Body of pancreas (tissue), 4 donors: ENCODE data around the gene DNAJB6. TPM values are rescaled to one million over a fixed set of nuclear protein-coding genes. Genes with fewer than 3 reads are reported as not detected.

Source experiments
- ATAC-seq: fragments of 150-250 bp; one replicate; pipeline ENCODE4 v1.9.1; 2016
- DNase-seq, 4 donors: peaks; one replicate each; pipeline ENCODE4 v3.0.0-alpha.2; 2019
- H3K27ac ChIP-seq, 4 donors: fragments of 200-600 bp; sonication (generic); 1 replicate in 3 of 4; 2 replicates in 1 of 4; pipeline versions ENCODE4 v1.5.1 to v1.6.1; 2016 to 2019; ENCODE audit warnings: mild to moderate bottlenecking in 1 of 4, mixed read lengths in 1 of 4, moderate library complexity in 1 of 4
- H3K27me3 ChIP-seq, 2 donors: fragments of 200-600 bp; sonication (generic); one replicate each; pipeline ENCODE4 v1.6.0; 2016; ENCODE audit warnings: mild to moderate bottlenecking in 1 of 2
- H3K36me3 ChIP-seq, 2 donors: fragments of 200-600 bp; sonication (generic); replicated peaks in 1 of 2; 2 replicates each; pipeline ENCODE4 v1.5.1; 2016; ENCODE audit warnings: low read depth in 2 of 2; ENCODE audit not compliant: insufficient read depth in 1 of 2
- H3K4me1 ChIP-seq: fragments of 200-600 bp; sonication (generic); one replicate; pipeline ENCODE4 v1.6.0; 2016
- H3K4me3 ChIP-seq, 2 donors: fragments of 200-600 bp; sonication (generic); 1 replicate in 1 of 2; 2 replicates in 1 of 2; pipeline ENCODE4 v1.5.1; 2016 to 2019
- H3K9me3 ChIP-seq, 3 donors: fragments of 200-600 bp; sonication (generic); 1 replicate in 2 of 3; 2 replicates in 1 of 3; pipeline ENCODE4 v1.5.1; 2016
- CTCF ChIP-seq, 7 experiments: fragments of 450-650 bp in 4 of 7; fragments of 200-600 bp in 3 of 7; sonication (generic) in 3 of 7; IDR thresholded peaks; one replicate each; pipeline ENCODE4 v1.5.1; 2016 to 2019; ENCODE audit warnings: antibody characterized with exemption in 7 of 7
- POLR2A ChIP-seq, 3 donors: fragments of 450-650 bp; IDR thresholded peaks; one replicate each; pipeline ENCODE4 v1.6.1; 2016; ENCODE audit warnings: antibody characterized with exemption in 3 of 3, mild to moderate bottlenecking in 2 of 3
- WGBS, 2 donors: methylation state at CpG; one replicate each; pipeline ENCODE4 v1.1.5; 2017; 5-methylcytosine and 5-hydroxymethylcytosine counted together
- intact Hi-C: fragments of 100-400 bp; cut with DNase I; formaldehyde crosslinking; loops from one replicate; pipeline ENCODE4 v1.15.1; 2023
- total RNA-seq, 2 donors: library from RNA; depleted of rRNA; stranded (reverse); fragments of >200 nt; gene quantifications; one replicate each; pipeline ENCODE4 v1.1.0, GENCODE V29; 2016

Gene DNAJB6
- total RNA-seq, 2 donors from 2014 or later = 26.5 to 32.0 TPM

- H3K9me3 ChIP-seq = no peaks in the 10 kb centered on the region
- TF ChIP-seq CTCF (IDR thresholded peaks at IDR 0.05) = no peak
- intact Hi-C loops = no loop called here
- H3K4me1 ChIP-seq = no peaks in the 10 kb centered on the region
- 79 to 84% methylated on average over 23 to 31 of the region's 31 CpGs for WGBS, 2 donors
- no peaks in the 10 kb centered on the region for H3K27me3 ChIP-seq
- no peak overlapping the region for H3K27ac ChIP-seq
- H3K36me3 ChIP-seq = no peaks in the 10 kb centered on the region
- ATAC-seq = no peak
- no peak for DNase-seq
- H3K4me3 ChIP-seq = no peak overlapping the region
These were observed 87.2 kb downstream of the DNAJB6 start for GRCh38 chr7:157423886-157424565.

GRCh38 chr7:157425137-157425731 is 88.4 kb downstream of the DNAJB6 start:
- TF ChIP-seq CTCF (IDR thresholded peaks at IDR 0.05) (no peak), POLR2A (IDR thresholded peaks at IDR 0.05) (no peak)

GRCh38 chr7:157425761-157426160 is 89.0 kb downstream of the DNAJB6 start:
- ATAC-seq = no peak
- 80 to 90% methylated on average over 19 of the region's 19 CpGs for WGBS, 2 donors
- intact Hi-C loops = no loop called here

More at GRCh38 chr7:157425137-157425731, 88.4 kb downstream of the DNAJB6 start:
- DNase-seq (peak in 1 of 4 donors; percentile 6), ATAC-seq (no peak)
- H3K27ac ChIP-seq = no peak overlapping the region
- H3K27me3 ChIP-seq = no peaks in the 10 kb centered on the region
- H3K4me1 ChIP-seq = no peaks in the 10 kb centered on the region
- no peaks in the 10 kb centered on the region for H3K36me3 ChIP-seq
- intact Hi-C loops = no loop called here
- WGBS, 2 donors = 59 to 82% methylated on average over 2 to 18 of the region's 18 CpGs
- H3K4me3 ChIP-seq = no peak overlapping the region
- H3K9me3 ChIP-seq = no peaks in the 10 kb centered on the region

DNA sequence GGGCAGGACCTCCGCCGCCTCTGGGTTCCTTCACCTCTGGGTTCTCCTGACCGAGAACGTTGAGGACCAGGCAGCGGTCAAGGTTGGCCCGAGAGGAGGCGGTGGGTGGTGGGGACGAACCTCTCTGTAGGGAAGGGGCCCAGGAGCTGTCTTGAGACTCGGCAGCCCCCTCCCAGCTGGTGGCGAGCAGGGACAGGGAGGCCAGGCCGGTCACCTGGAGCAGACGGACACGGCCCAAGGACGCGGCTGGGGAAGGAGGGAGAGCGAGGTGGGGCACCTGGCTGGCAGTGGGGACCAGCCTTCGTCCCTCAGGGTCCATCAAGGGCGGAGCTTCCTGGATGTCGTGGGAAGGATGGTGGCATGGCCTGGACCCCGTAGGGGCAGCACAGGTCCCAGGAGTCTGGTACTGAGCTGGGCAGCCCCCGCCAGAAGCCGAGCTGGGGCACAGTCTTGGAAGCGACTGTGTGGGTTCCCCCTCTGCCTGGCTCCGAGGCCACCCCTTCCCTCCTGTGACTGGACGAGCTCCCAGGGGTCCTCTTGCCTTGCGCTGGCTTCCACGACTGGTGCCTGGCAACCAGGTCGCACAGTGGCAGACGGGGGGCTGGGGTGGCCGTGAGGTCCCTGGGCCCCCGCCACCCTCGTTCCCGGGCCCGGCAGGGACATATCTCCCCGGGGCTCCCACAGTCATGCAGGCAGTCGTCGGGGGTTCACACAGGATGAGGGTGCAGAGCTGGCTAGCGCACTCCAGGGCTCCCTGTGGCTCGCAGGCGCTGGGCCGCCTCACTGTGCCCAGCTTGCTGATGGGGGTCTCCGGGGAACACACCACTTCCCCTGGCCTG is 89.9 kb downstream of the DNAJB6 start:
- H3K4me3 ChIP-seq = no peak overlapping the region
- no peaks in the 10 kb centered on the region for H3K9me3 ChIP-seq
- DNase-seq = peak in 1 of 4 donors; percentile 5
- no peaks in the 10 kb centered on the region for H3K4me1 ChIP-seq
- no peak for ATAC-seq
- no peaks in the 10 kb centered on the region for H3K27me3 ChIP-seq
- intact Hi-C loops = no loop called here
- no peaks in the 10 kb centered on the region for H3K36me3 ChIP-seq
- WGBS, 2 donors = 74 to 80% methylated on average over 31 to 37 of the region's 42 CpGs
- no peak overlapping the region for H3K27ac ChIP-seq
- no peak for TF ChIP-seq POLR2A (IDR thresholded peaks at IDR 0.05)
- no peak for TF ChIP-seq CTCF (IDR thresholded peaks at IDR 0.05)

More at GRCh38 chr7:157425761-157426160, 89.0 kb downstream of the DNAJB6 start:
- no peaks in the 10 kb centered on the region for H3K9me3 ChIP-seq
- DNase-seq = no peak
- H3K4me1 ChIP-seq = no peaks in the 10 kb centered on the region
- TF ChIP-seq CTCF (IDR thresholded peaks at IDR 0.05) = no peak
- no peak for TF ChIP-seq POLR2A (IDR thresholded peaks at IDR 0.05)
- H3K27ac ChIP-seq = no peak overlapping the region
- no peaks in the 10 kb centered on the region for H3K27me3 ChIP-seq
- H3K36me3 ChIP-seq = no peaks in the 10 kb centered on the region
- H3K4me3 ChIP-seq = no peak overlapping the region
